ENCODE data around the gene RSPO3.

DNA sequence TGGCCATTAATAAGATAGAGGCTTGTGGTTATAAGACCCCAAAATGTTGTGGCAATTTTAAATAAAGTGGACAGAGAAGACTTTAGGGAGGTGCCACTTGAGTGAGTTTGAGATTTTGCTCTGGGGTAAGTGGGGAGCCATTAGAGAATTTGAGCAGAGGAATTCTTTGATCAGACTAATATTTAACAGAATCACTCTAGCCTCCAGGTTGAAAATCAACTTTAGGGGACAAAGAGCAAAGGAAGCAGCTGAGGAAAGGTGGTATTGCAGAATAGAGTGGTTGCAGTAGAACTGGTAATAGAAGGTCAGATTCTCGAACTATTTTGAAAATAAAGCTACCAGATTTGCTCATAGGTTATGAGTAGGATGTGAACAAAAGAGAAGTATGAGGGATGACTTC lies 97.5 kb downstream of the RSPO3 start:
- no peak for TF ChIP-seq TAF1 (IDR thresholded peaks at IDR 0.05; ENCODE audit: borderline replicate concordance, low read depth, low read length)
- TF ChIP-seq POLR2AphosphoS5 (IDR thresholded peaks at IDR 0.05; ENCODE audit: low read depth, low read length), result no peak
